HG03575 (cell line): Measurements from ENCODE around the gene ZBED1.
"Not testable (repeated sequence)": the region's sequence is repeated elsewhere in the genome, so short reads cannot be mapped to it uniquely, and the experiment has no call there.

Source experiments
- ATAC-seq: cut with Tn5 transposase; IDR thresholded peaks from one replicate; pipeline ENCODE4 v1.9.1; 2021; ENCODE audit not compliant: unreplicated experiment, insufficient number of reproducible peaks, low FRiP score; ENCODE audit errors: extremely low read depth

ZBED1 gene

DNA sequence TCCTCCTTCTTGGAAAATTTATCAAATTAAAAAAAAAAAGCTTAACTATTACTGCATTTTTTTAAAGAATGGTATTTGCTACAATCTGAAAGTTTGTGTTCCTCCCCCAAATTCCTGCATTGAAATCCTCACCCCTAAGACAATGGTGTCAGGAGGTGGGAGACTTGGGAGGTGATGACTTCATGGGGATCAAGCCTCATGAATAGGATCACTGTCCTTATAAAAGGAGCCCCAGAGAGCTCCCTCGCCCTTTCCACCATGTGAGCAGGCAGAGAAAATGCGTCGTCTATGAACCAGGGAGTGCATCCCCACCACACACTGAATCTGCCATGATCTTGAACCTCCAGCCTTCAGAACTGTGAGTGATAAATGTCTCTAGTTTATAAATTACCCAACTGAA lies 38.0 kb downstream of the ZBED1 start:
- ATAC-seq, result no peak

DNA sequence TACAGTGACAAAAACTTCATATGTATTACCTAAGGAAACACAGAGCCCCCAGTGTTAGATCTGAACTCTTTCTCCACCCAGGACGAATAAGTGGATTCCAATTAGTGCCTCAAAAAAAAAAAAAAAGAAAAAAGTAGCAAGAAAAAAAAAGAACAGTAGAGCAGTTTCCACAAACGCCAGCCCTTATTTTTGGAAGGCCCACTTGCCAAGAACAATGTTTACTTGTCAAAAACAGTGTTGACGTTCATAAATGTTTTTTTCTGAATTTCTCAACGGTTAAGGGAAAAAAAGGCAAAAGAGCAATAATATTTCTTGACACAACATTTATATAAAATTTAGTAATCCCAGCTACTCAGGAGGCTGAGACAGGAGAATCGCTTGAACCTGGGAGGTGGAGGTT lies 38.7 kb downstream of the ZBED1 start:
- no peak for ATAC-seq

DNA sequence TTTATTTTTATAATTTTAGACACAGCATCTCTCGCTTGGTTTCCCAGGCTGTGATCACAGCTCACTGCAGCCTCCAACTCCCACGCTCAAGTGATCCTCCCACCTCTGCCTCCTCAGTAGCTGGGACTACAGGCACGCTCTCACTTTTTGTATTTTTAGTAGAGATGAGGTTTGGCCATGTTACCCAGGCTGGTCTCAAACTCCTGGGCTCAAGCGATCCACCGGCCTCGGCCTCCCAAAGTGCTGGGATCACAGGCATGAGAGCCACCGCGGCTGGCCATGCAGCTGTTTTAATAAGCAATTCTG lies 39.1 kb downstream of the ZBED1 start:
- no peak for ATAC-seq

DNA sequence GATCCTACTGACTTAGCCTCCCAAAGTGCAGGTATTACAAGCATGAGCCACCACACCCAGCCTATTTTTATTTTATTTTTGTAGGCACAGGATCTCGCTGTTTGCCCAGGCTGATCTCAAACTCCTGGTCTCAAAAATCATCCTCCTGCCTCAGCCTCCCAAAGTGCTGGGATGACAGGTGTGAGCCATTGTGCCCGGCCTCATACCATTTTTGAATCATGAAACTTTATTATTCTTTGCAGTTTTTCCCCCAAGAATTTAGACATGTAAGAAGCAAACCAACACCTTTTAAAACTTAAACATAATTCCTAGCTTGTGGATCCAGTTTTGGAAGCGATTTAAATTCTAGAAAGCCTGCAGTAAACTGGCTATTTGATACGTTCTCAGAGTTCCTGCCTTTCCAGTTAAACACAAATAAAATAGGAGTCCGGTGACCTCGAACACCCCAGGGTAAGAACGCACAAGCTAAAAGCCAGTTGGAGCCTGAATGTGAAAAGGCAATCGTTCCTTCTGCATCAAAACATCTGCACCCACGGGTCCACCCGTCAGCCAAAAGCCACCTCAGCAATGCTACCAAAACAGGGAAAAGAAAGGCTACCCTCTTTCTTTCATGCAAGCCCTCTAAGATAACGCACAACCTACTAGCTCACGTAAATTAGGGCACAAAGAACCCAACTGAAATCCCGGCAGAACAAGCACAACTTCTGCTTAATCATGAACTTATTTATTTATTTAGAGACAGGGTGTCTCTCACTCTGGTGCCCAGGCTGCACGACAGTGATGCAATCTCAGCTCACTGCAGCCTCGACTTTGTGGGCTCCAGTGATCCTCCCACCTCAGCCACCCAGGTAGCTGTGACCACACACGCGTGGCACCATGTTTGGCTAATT lies 39.7 kb downstream of the ZBED1 start:
- not testable (repeated sequence) for ATAC-seq

DNA sequence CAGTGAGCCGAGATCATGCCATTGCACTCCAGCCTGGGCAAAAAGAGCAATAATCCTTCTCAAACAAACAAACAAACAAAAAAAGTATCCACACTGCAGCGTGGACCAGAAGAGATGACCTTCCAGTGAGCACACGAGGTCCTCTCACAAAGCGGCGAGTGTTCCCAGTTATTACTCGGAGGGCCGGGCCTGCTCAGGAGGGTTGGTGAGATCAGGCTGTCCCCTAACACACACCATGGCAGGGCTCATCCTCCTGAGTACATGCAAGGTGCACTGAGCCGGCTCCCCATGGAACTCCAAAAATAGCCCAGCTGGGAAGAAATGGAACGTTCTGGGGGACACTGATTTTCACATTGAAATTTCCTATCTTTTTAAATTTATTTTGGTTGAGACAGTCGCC lies 40.7 kb downstream of the ZBED1 start:
- ATAC-seq, result not testable (repeated sequence)

DNA sequence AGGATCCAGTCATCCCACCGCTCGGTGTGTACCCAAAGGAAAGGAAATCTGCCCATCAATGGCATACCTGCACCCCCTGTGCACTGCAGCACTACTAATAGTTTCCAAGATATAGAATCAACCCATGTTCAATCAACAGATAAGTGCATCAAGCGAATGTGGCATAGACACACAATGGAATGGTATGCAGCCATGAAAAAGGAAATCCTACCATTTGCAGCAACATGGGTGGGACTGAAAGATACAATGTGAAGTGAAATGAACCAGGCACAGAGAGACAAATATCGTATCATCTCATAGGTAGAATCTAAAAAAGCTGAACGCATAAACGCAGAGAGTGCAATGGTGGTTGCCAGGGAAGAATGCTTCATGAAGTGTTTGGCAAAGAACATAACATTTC lies 42.5 kb downstream of the ZBED1 start:
- ATAC-seq, result no peak

DNA sequence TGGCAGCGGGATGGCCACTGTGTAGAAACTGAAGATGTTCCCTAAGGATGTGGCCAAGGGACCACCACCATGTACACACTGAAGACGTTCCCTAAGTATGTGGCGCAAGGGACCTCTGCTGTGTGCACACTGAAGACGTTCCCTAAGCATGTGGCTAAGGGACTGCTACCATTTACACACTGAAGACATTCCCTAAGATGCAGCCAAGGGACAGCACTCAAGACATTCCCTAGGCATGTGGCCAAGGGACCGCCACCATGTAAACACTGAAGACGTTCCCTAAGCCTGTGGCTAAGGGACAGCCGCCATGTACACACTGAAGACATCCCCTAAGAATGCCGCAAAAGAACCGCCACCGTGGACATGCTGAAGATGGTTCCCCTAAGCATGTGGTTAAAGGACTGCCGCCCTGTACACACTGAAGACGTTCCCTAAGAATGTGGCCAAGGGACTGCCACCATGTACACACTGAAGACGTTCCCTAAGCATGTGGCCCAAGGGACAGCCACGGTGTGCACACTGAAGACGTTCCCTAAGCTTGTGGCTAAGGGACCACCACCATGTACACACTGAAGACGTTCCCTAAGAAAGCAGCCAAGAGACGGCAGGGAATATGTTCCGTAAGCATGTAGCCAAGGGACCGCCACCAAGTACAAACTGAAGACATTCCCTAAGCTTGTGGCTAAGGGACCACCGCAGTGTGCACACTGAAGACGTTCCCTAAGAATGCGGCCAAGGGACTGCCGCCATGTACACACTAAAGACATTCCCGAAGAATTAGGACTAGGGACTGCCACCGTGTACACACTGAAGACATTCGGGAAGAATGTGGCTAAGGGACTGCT lies 43.3 kb downstream of the ZBED1 start:
- no peak for ATAC-seq

DNA sequence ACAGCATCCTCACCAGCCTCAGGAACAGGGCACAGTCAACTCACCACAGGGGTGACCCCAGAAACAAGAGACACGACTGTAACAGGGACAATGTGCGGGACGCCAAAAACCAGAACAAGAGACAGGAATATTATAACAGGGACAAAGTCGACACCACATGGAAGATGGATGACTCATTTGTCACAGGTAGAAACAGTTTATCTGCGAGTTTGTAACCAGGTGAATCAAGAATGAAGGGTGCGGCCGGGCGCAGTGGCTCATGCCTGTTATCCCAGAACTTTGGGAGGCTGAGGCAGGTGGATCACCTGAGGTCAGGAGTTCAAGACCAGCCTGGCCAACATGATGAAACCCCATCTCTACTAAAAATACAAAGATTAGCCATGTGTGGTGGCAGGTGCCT lies 44.7 kb downstream of the ZBED1 start:
- ATAC-seq, result not testable (repeated sequence)

DNA sequence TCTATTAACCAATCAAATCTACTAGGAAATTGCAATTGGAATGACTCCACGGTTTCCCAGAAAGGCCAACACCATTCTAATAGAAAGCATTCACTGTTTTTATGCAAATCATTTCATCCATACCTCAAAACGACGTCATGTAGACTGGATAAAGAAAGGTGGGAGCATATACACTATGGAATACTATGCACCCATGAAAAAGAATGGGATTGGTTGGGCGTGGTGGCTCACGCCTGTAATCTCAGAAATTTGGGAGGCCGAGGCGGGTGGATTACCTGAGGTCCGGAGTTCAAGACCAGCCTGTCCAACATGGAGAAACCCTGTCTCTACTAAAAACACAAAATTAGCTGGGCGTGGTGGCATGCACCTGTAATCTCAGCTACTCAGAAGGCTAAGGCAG lies 46.2 kb downstream of the ZBED1 start:
- not testable (repeated sequence) for ATAC-seq

DNA sequence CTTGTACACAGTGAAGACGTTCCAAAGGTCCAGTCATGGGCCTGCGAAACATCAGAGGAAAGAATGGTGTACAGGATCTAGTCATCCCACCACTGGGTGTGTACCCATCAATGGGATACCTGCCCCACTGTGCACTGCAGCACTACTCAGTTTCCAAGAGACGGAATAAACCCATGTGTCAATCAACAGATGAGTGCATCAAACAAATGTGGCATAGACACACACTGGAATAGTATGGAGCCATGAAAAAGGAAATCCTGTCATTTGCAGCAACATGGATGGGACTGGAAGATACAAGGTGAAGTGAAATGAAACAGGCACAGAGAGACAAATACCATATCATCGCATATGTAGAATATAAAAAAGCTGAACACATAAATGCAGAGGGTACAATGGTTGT lies 48.0 kb downstream of the ZBED1 start:
- no peak for ATAC-seq

DNA sequence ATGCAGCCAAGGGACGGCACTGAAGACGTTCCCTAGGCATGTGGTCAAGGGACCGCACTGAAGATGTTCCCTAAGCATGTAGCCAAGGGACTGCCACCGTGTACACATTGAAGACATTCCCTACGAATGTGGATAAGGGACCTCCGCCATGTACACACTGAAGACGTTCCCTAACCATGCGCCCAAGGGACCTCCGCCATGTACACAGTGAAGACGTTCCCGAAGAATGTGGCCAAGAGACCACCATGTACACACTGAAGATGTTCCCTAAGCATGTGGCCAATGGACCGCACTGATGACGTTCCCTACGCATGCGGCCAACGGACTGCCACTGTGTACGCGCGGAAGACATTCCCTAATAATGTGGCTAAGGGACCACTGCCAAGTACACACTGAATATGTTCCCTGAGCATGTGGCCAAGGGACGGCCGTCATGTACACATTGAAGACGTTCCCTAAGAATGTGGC lies 48.4 kb downstream of the ZBED1 start:
- no peak for ATAC-seq

DNA sequence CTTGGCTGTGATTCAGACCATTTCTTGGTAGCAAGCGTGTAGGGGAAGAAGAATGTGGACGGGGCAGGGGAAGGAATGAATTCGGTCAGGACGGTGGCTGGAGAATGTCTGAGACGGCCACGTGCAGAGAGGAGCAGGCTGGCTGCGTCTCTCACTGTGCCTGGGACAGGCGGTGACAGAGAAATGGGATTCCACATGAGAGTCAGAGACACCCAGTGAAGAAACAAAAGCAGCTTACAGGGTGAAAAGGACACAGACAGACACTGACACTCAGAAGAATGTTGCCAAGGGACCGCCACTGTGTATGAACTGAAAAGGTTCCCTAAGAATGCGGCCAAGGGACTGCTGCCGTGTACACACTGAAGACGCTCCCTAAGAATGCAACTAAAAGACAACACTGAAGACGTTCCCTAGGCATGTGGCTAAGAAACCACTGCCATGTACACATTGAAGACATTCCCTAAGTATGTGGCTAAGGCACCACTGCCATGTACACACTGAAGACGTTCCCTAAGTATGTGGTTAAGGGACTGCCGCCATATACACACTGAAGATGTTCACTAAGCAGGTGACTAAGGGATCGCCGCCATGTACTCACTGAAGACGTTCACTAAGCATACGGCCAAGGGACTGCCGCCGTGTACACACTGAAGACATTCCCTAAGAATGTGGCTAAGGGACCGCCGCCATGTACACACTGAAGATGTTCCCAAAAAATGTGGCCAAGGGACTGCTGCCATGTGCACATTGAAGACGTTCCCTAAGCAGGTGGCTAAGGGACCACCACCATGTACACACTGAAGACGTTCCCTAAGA lies 49.1 kb downstream of the ZBED1 start:
- ATAC-seq, result no peak

DNA sequence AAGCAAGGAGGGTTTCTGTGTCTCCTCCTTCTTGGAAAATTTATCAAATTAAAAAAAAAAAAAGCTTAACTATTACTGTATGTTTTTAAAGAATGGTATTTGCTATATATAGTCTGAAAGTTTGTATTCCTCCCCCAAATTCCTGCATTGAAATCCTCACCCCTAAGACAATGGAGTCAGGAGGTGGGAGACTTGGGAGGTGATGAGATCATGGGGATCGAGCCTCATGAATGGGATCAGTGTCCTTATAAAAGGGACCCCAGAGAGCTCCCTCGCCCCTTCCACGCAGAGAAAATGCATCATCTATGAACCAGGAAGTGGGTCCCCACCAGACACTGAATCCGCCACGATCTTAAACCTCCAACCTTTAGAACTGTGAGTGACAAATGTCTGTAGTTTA lies 50.1 kb downstream of the ZBED1 start:
- no peak for ATAC-seq

DNA sequence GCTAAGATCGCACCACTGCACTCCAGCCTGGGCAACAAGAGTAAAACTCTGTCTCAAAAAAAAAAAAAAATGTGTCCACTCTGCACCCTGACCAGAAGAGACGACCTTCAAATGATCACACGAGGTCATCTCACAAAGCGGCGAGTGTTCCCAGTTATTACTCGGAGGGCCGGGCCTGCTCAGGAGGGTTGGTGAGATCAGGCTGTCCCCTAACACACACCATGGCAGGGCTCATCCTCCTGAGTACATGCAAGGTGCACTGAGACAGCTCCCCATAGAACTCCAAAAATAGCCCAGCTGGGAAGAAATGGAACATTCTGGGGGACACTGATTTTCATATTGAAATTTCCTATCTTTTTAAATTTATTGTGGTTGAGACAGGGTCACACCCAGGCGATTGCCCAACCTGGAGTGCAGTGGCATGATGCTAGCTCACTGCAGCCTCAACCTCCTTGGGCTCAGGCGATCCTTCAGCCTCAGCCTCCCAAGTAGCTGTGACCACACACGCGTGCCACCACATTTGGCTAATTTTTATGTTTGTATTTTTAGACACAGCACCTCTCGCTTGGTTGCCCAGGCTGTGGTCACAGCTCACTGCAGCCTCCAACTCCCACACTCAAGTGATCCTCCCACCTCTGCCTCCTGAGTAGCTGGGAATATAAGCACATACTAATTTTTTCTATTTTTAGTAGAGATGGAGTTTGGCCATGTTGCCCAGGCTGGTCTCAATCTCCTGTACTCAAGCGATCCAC lies 51.5 kb downstream of the ZBED1 start:
- ATAC-seq, result no peak

DNA sequence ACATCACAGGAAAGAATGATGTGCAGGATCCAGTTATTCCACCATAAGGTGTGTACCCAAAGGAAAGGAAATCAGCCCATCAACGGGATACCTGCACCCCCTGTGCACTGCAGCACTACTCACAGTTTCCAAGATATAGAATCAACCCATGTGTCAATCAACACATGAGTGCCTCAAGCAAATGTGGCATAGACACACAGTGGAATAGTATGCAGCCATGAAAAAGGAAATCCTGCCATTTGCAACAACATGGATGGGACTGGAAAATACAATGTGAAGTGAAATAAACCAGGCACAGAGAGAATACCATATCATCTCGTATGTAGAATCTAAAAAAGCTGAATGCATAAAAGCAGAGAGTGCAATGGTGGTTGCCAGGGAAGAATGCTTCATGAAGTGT lies 53.3 kb downstream of the ZBED1 start:
- no peak for ATAC-seq

DNA sequence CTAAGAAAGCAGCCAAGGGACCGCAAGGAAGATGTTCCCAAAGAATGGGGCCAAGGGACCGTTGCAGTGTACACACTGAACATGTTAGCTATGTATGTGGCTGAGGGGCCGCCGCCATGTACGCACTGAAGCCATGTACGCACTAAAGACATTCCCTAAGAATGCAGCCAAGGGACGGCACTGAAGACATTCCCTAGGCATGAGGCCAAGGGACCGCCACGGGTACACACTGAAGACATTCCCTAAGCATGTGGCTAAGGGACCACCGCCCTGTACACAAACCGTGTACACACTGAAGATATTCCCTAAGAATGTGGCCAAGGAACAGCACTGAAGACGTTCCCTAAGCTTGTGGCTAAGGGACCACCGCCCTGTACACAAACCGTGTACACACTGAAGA lies 54.0 kb downstream of the ZBED1 start:
- no peak for ATAC-seq

DNA sequence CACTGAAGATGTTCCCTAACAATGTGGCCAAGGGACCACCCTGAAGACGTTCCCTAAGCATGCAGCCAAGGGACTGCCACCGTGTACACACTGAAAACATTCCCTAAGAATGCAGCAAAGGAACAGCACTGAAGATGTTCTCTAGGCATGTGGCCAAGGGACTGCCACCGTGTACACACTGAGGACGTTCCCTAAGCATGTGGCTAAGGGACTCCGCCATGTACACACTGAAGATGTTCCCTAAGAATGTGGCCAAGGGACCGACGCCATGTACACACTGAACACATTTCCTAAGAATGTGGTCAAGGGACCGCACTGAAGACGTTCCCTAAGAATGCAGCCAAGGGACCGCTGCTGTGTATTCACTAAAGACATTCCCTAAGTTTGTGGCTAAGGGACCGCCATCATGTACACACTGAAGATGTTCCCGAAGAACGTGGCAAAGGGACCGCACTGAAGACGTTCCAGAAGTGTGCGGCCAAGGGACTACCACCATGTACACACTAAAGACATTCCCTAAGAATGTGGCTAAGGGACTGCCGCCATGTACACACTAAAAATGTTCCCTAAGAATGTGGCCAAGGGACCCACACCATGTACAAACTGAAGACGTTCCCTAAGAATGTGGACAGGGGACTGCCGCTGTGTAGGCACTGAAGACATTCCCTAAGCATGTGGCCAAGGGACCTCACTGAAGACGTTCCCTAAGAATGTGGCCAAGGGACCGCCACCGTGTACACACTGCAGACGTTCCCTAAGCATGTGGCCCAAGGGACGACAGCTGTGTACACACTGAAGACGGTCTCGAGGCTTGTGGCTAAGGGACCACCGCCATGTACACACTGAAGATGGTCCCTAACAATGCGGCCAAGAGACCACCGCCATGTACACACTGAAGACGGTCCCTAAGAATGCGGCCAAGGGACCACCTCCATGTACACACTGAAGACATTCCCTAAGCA lies 54.8 kb downstream of the ZBED1 start:
- ATAC-seq, result no peak

DNA sequence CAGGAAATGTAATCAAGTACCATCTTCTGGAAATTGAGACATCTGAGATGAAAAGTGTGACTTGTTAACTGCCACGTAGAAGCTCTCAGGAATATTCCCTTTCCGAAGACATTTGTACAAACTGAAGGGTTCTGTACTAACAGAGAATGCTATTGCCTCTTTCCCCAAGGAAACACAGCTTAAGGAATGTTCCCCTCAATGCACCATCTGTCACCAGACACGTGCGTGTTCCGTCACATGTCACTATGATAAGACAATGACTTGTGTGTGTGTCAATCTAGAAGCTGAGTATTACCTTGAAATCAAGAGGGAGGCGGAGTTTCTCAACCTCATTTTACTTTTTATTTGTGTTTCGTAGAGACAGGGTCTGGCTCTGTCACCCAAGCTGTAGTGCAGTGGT lies 58.1 kb downstream of the ZBED1 start:
- no peak for ATAC-seq
